HEK293 (cell line): ENCODE results near the gene PLAAT1.
A peak's percentile ranks its signal among the peaks of the same experiment; 100 is the strongest.

Experiments used
- CTCF ChIA-PET: fragments of 350-600 bp; formaldehyde crosslinking; extraction: SDS; loops from one replicate; lab custom pipeline; 2021; ENCODE audit warnings: antibody characterized with exemption; lab: Yijun Ruan, JAX
- POLR2A ChIA-PET: fragments of 300-600 bp; formaldehyde crosslinking; extraction: SDS; loops from one replicate; lab custom pipeline; 2020; ENCODE audit warnings: antibody characterized with exemption, inconsistent platforms; lab: Yijun Ruan, JAX
- H3K27ac ChIP-seq: fragments of 200-500 bp; sonication (Bioruptor generic); 2 replicates; pipeline ENCODE4 v1.5.1; 2014; ENCODE audit warnings: low read depth, low read length, control low read depth, inconsistent platforms; ENCODE audit errors: extremely low read depth
- H3K36me3 ChIP-seq, 2 experiments: fragments of 200-500 bp in 1 of 2; sonication (Bioruptor generic) in 1 of 2; 1 replicate in 1 of 2; 2 replicates in 1 of 2; pipeline ENCODE4 v1.5.1; 2014 to 2017; ENCODE audit warnings: inconsistent platforms in 2 of 2, low read length in 2 of 2; ENCODE audit not compliant: control insufficient read depth in 2 of 2, insufficient read depth in 1 of 2
- H3K4me1 ChIP-seq: fragments of 200-500 bp; sonication (Bioruptor generic); 2 replicates; pipeline ENCODE4 v1.5.1; 2014; ENCODE audit warnings: mild to moderate bottlenecking, low read length, inconsistent platforms; ENCODE audit not compliant: control insufficient read depth, insufficient read depth
- H3K4me3 ChIP-seq: 2 replicates; pipeline ENCODE4 v1.5.1; 2011; ENCODE audit warnings: low read depth, mild to moderate bottlenecking, control low read depth, low read length, moderate library complexity
- H3K9me3 ChIP-seq: fragments of 200-500 bp; sonication (Bioruptor generic); 2 replicates; pipeline ENCODE4 v1.5.1; 2014; ENCODE audit warnings: low read depth, low read length, inconsistent platforms; ENCODE audit not compliant: control insufficient read depth, insufficient read depth
- BCL11A ChIP-seq: fragments of 450-650 bp; formaldehyde crosslinking; IDR thresholded peaks from 2 replicates; pipeline ENCODE4 v1.5.1; 2016; ENCODE audit warnings: low read depth, missing biosample characterization, missing genetic modification characterization
- FEZF1 ChIP-seq: fragments of 450-650 bp; formaldehyde crosslinking; IDR thresholded peaks from 2 replicates; pipeline ENCODE4 v1.5.1; 2016; ENCODE audit warnings: missing biosample characterization, missing genetic modification characterization
- HOXA7 ChIP-seq: sonication (generic); formaldehyde crosslinking; IDR thresholded peaks from 2 replicates; pipeline ENCODE4 v1.8.1; 2022; ENCODE audit warnings: missing genetic modification reagents, borderline replicate concordance
- MYNN ChIP-seq: fragments of 450-650 bp; formaldehyde crosslinking; IDR thresholded peaks from 2 replicates; pipeline ENCODE4 v1.5.1; 2016; ENCODE audit warnings: missing biosample characterization, missing genetic modification characterization, borderline replicate concordance
- YY1 ChIP-seq: fragments of 450-650 bp; formaldehyde crosslinking; IDR thresholded peaks from 2 replicates; pipeline ENCODE4 v1.5.1; 2018; ENCODE audit warnings: missing biosample characterization, missing genetic modification characterization
- YY2 ChIP-seq: fragments of 450-650 bp; formaldehyde crosslinking; IDR thresholded peaks from 2 replicates; pipeline ENCODE4 v1.5.1; 2016; ENCODE audit warnings: missing biosample characterization, missing genetic modification characterization
- ZBTB20 ChIP-seq: fragments of 450-650 bp; formaldehyde crosslinking; IDR thresholded peaks from 2 replicates; pipeline ENCODE4 v1.5.1; 2016; ENCODE audit warnings: missing biosample characterization, missing genetic modification characterization
- ZBTB21 ChIP-seq: fragments of 450-650 bp; formaldehyde crosslinking; IDR thresholded peaks from 2 replicates; pipeline ENCODE4 v1.5.1; 2017; ENCODE audit warnings: missing biosample characterization, missing genetic modification characterization
- ZBTB48 ChIP-seq: fragments of 450-650 bp; formaldehyde crosslinking; IDR thresholded peaks from 2 replicates; pipeline ENCODE4 v1.5.1; 2016; ENCODE audit warnings: missing biosample characterization, missing genetic modification characterization
- ZIC2 ChIP-seq: fragments of 450-650 bp; formaldehyde crosslinking; IDR thresholded peaks from 2 replicates; pipeline ENCODE4 v1.5.1; 2016; ENCODE audit warnings: missing biosample characterization, missing genetic modification characterization
- ZNF114 ChIP-seq: fragments of 450-650 bp; formaldehyde crosslinking; IDR thresholded peaks from 2 replicates; pipeline ENCODE4 v1.5.0; 2017; ENCODE audit warnings: missing biosample characterization, missing genetic modification characterization
- ZNF132 ChIP-seq: fragments of 450-650 bp; formaldehyde crosslinking; IDR thresholded peaks from 2 replicates; pipeline ENCODE4 v1.5.1; 2017; ENCODE audit warnings: missing biosample characterization, missing genetic modification characterization, borderline replicate concordance
- ZNF221 ChIP-seq: fragments of 450-650 bp; formaldehyde crosslinking; IDR thresholded peaks from 2 replicates; pipeline ENCODE4 v1.5.1; 2017; ENCODE audit warnings: missing biosample characterization, missing genetic modification characterization, borderline replicate concordance
- ZNF302 ChIP-seq: fragments of 450-650 bp; formaldehyde crosslinking; IDR thresholded peaks from 2 replicates; pipeline ENCODE4 v1.5.1; 2016; ENCODE audit warnings: missing biosample characterization, missing genetic modification characterization, low read depth
- ZNF416 ChIP-seq: fragments of 450-650 bp; formaldehyde crosslinking; IDR thresholded peaks from 2 replicates; pipeline ENCODE4 v1.5.1; 2016; ENCODE audit warnings: missing biosample characterization, missing genetic modification characterization
- ZNF433 ChIP-seq: fragments of 450-650 bp; formaldehyde crosslinking; IDR thresholded peaks from 2 replicates; pipeline ENCODE4 v1.5.1; 2016; ENCODE audit warnings: missing biosample characterization, missing genetic modification characterization, low read depth
- ZNF521 ChIP-seq: fragments of 450-650 bp; formaldehyde crosslinking; IDR thresholded peaks from 2 replicates; pipeline ENCODE4 v1.5.1; 2017; ENCODE audit warnings: missing biosample characterization, mild to moderate bottlenecking, missing genetic modification characterization
- ZNF549 ChIP-seq: fragments of 450-650 bp; IDR thresholded peaks from 2 replicates; pipeline ENCODE4 v1.5.1; 2018; ENCODE audit warnings: missing biosample characterization, missing genetic modification characterization, mild to moderate bottlenecking, inconsistent platforms, moderate library complexity
- ZNF629 ChIP-seq: fragments of 450-650 bp; formaldehyde crosslinking; IDR thresholded peaks from 2 replicates; pipeline ENCODE4 v1.5.1; 2017; ENCODE audit warnings: missing biosample characterization, missing genetic modification characterization
- ZNF658 ChIP-seq: fragments of 450-650 bp; formaldehyde crosslinking; IDR thresholded peaks from 2 replicates; pipeline ENCODE4; 2016; ENCODE audit warnings: missing biosample characterization, missing genetic modification characterization
- ZNF664 ChIP-seq: fragments of 450-650 bp; formaldehyde crosslinking; IDR thresholded peaks from 2 replicates; pipeline ENCODE4 v1.5.1; 2016; ENCODE audit warnings: missing biosample characterization, missing genetic modification characterization
- ZNF670 ChIP-seq: fragments of 450-650 bp; formaldehyde crosslinking; IDR thresholded peaks from 2 replicates; pipeline ENCODE4 v1.5.1; 2016; ENCODE audit warnings: missing biosample characterization, missing genetic modification characterization, low read depth
- ZNF677 ChIP-seq: fragments of 450-650 bp; IDR thresholded peaks from 2 replicates; pipeline ENCODE4 v1.5.0; 2018; ENCODE audit warnings: missing biosample characterization, mild to moderate bottlenecking, missing genetic modification characterization, moderate library complexity
- ZNF707 ChIP-seq: fragments of 450-650 bp; formaldehyde crosslinking; IDR thresholded peaks from 2 replicates; pipeline ENCODE4 v1.5.1; 2016; ENCODE audit warnings: missing biosample characterization, missing genetic modification characterization
- ZNF777 ChIP-seq: fragments of 450-650 bp; formaldehyde crosslinking; IDR thresholded peaks from 2 replicates; pipeline ENCODE4 v1.5.1; 2017; ENCODE audit warnings: missing biosample characterization, missing genetic modification characterization, borderline replicate concordance
- TF ChIP-seq, protein P1 (sequence below): fragments of 450-650 bp; formaldehyde crosslinking; IDR thresholded peaks from 2 replicates; pipeline ENCODE4 v1.5.1; 2016; ENCODE audit warnings: missing biosample characterization, missing genetic modification characterization
- TF ChIP-seq, protein P2 (sequence below): fragments of 450-650 bp; formaldehyde crosslinking; IDR thresholded peaks from 2 replicates; pipeline ENCODE4 v1.5.1; 2017; ENCODE audit warnings: missing biosample characterization, missing genetic modification characterization
- TF ChIP-seq, protein P3 (sequence below): fragments of 450-650 bp; formaldehyde crosslinking; IDR thresholded peaks from 2 replicates; pipeline ENCODE4 v1.5.1; 2016; ENCODE audit warnings: missing biosample characterization, missing genetic modification characterization

The PLAAT1 gene

DNA sequence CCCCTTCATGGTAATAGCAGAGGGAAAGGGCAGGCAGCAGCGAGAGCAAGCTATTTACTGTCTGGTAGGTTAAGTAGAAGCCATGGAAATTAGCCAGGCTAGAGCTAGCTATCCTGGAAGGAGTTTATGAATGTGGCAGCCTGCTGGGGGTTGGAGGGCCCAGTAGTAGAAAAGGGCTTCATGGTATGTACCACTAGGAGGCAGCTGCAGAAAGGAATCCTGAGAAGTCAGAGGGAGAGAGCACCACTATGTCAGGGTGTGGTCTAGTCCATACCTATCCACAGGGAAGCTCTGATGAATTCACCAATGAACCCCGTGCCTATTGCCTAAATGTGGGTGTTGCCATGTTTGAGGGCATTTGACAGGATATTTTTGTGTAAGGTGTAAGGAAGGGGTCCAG is 55.0 kb downstream of the PLAAT1 start:
- Histone ChIP-seq H3K36me3 (no peaks in the 10 kb centered on the region), H3K4me3 (no peak overlapping the region), H3K4me1 (no peaks in the 10 kb centered on the region), H3K27ac (no peak overlapping the region), H3K9me3 (no peaks in the 10 kb centered on the region)
- POLR2A ChIA-PET = no interaction called here
- no peak for TF ChIP-seq ZNF677 (tag by site-specific recombination)
- no peak for TF ChIP-seq ZNF777 (tag by site-specific recombination)
- no peak for TF ChIP-seq ZNF664 (tag by site-specific recombination)
- no peak for TF ChIP-seq ZNF707
- TF ChIP-seq ZNF521 (tag by site-specific recombination) = no peak
- no peak for TF ChIP-seq ZNF670 (tag by site-specific recombination)
- no peak for TF ChIP-seq ZBTB20 (tag by site-specific recombination)
- TF ChIP-seq FEZF1 (tag by site-specific recombination) = no peak
- no peak for TF ChIP-seq ZNF658
- no peak for TF ChIP-seq YY1 (tag by site-specific recombination)
- TF ChIP-seq ZNF433 (tag by site-specific recombination) = no peak
- TF ChIP-seq, protein P1, sequence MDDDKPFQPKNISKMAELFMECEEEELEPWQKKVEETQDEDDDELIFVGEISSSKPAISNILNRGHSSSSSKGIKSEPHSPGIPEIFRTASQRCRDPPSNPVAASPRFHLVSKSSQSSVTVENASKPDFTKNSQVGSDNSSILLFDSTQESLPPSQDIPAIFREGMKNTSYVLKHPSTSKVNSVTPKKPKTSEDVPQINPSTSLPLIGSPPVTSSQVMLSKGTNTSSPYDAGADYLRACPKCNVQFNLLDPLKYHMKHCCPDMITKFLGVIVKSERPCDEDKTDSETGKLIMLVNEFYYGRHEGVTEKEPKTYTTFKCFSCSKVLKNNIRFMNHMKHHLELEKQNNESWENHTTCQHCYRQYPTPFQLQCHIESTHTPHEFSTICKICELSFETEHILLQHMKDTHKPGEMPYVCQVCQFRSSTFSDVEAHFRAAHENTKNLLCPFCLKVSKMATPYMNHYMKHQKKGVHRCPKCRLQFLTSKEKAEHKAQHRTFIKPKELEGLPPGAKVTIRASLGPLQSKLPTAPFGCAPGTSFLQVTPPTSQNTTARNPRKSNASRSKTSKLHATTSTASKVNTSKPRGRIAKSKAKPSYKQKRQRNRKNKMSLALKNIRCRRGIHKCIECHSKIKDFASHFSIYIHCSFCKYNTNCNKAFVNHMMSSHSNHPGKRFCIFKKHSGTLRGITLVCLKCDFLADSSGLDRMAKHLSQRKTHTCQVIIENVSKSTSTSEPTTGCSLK (tag by site-specific recombination) = no peak
- no peak for TF ChIP-seq ZNF114 (tag by site-specific recombination)
- TF ChIP-seq ZNF416 (tag by site-specific recombination) = no peak
- CTCF ChIA-PET = no interaction called here

DNA sequence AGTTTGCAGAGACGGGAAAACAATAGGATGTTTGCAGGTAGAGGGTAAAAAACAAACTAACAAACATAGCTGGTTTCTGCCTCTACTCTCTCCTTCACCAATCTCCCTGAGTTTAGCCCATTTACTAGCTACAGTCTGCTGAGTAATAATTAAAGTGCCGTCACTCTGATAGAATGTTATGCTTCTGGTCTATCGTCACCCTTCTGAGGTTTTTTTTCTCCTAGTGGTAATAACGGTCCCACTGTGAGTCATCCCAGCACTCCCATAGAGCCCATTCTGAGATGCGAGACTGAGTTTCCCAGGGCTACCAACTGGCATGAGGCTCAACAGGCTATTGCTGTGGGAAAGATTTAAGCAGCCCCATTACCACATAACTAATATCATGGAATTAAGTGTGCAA is 56.4 kb downstream of the PLAAT1 start:
- no peak overlapping the region for H3K4me3 ChIP-seq
- TF ChIP-seq ZNF629 (tag by site-specific recombination) (0 out of 2 replicates have a peak, but pooled peaks have one; percentile 46), HOXA7 (CRISPR knock-in tag) (no peak), ZBTB21 (tag by site-specific recombination) (0 out of 2 replicates have a peak, but pooled peaks have one; percentile 19)
- CTCF ChIA-PET = interaction anchor here (0.6 kb wide), 1 partner anchor 103 kb away, joined by 4 read pairs; no protein-coding TSS in a partner anchor
- H3K9me3 ChIP-seq = no peaks in the 10 kb centered on the region
- H3K4me1 ChIP-seq = no peaks in the 10 kb centered on the region
- POLR2A ChIA-PET = no interaction called here
- H3K36me3 ChIP-seq = no peaks in the 10 kb centered on the region
- no peak overlapping the region for H3K27ac ChIP-seq

DNA sequence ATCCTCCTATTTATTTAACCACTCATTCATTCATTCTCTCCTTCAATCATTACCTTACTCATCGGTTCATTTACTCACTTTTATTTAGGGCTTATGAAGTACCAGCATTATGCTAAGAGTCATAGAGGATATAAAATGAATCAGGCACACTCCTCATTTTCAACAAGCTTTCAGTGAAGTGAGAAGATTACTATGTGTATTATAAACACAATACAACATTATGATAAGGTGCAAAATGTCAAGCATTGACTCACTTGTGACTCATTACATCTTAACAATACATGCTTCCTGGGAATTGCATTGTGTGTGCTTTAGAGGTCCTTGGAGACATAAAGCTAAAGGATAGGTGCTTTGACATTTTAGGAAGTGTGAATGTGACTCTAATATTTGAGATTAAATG is 60.4 kb downstream of the PLAAT1 start:
- Histone ChIP-seq H3K27ac (no peak overlapping the region), H3K9me3 (no peaks in the 10 kb centered on the region), H3K36me3 (no peaks in the 10 kb centered on the region), H3K4me3 (no peak overlapping the region), H3K4me1 (no peaks in the 10 kb centered on the region)
- ChIA-PET CTCF (no interaction called here), POLR2A (no interaction called here)
- TF ChIP-seq ZNF658 (no peak), BCL11A (tag by site-specific recombination) (no peak), ZNF132 (no peak), ZNF302 (no peak), ZIC2 (no peak), MYNN (tag by site-specific recombination) (no peak), ZNF221 (no peak), ZBTB48 (tag by site-specific recombination) (no peak), YY2 (tag by site-specific recombination) (no peak), ZNF549 (tag by site-specific recombination) (no peak)
- TF ChIP-seq, protein P2, sequence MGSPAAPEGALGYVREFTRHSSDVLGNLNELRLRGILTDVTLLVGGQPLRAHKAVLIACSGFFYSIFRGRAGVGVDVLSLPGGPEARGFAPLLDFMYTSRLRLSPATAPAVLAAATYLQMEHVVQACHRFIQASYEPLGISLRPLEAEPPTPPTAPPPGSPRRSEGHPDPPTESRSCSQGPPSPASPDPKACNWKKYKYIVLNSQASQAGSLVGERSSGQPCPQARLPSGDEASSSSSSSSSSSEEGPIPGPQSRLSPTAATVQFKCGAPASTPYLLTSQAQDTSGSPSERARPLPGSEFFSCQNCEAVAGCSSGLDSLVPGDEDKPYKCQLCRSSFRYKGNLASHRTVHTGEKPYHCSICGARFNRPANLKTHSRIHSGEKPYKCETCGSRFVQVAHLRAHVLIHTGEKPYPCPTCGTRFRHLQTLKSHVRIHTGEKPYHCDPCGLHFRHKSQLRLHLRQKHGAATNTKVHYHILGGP (tag by site-specific recombination) = no peak
- TF ChIP-seq, protein P3, sequence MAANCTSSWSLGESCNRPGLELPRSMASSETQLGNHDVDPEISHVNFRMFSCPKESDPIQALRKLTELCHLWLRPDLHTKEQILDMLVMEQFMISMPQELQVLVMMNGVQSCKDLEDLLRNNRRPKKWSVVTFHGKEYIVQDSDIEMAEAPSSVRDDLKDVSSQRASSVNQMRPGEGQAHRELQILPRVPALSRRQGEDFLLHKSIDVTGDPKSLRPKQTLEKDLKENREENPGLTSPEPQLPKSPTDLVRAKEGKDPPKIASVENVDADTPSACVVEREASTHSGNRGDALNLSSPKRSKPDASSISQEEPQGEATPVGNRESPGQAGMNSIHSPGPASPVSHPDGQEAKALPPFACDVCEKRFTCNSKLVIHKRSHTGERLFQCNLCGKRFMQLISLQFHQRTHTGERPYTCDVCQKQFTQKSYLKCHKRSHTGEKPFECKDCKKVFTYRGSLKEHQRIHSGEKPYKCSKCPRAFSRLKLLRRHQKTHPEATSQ (tag by site-specific recombination) = no peak
